ENCODE measurements around the gene SLMAP.

The SLMAP gene, protein sequence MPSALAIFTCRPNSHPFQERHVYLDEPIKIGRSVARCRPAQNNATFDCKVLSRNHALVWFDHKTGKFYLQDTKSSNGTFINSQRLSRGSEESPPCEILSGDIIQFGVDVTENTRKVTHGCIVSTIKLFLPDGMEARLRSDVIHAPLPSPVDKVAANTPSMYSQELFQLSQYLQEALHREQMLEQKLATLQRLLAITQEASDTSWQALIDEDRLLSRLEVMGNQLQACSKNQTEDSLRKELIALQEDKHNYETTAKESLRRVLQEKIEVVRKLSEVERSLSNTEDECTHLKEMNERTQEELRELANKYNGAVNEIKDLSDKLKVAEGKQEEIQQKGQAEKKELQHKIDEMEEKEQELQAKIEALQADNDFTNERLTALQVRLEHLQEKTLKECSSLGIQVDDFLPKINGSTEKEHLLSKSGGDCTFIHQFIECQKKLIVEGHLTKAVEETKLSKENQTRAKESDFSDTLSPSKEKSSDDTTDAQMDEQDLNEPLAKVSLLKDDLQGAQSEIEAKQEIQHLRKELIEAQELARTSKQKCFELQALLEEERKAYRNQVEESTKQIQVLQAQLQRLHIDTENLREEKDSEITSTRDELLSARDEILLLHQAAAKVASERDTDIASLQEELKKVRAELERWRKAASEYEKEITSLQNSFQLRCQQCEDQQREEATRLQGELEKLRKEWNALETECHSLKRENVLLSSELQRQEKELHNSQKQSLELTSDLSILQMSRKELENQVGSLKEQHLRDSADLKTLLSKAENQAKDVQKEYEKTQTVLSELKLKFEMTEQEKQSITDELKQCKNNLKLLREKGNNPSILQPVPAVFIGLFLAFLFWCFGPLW

DNA sequence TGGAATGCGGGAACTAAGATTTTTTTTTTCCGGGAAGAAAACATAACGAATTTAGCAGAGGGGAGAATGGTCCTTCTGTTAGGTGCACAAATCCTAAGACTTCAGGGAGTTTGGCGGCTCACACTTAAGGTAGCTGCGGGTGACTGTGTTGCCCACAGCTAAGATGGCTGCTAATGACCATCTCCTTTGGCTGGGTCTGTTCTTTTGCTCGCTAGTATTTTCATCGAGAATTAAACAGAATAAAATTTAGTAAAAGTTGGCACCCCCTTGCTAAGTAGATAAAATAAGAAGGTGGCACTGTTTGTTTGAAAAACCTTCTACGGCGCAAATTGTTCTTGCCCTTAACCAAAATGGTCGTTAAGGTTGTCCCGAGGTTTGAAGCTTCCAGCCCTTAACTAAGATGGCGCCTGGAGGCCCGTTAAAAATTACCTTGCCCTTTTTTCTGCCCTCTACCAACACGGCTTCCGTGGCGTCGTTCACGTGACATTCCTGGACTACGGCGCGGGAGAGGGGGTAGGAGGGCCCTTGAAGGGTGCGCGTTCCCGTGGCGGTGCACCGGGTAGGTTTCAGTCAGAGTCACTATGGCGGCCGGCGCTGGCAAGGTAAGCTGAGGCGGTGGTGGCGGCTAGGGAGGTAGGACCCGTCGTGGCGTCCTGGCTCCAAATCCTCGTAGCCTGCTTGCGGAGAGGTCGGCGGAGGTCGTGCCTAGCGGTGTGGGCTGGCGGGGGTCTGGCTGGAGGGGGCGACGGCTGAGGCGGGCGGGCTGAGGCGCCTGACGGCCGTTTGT is at the start of gene SLMAP:
Gene SLMAP (plus strand): TSS at position 569 of the 787 bp plus-strand sequence. CDS start 1,343 bp downstream, outside the sequence.
- peak; percentile 95 for DNase-seq (ENCODE audit: low spot score)

DNA sequence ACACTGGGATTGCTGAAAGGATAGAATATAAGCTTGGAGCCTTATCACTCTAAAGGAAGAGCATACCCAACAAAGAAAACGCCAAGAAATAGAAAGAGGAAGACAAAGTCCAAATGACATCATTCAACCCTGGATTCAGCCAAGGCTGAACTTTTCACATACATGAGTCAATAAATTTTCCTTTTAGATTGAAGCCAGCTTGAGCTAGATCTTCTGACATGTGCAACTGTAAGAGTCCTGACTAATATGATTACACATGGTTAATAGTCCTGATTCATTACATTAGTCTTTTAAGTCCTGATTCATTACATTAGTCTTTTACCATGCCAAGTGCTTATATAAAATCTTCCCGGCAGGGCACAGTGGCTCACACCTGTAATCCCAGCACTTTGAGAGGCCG is 49.6 kb upstream of the SLMAP start:
- DNase-seq (ENCODE audit: low spot score) = no peak

DNA sequence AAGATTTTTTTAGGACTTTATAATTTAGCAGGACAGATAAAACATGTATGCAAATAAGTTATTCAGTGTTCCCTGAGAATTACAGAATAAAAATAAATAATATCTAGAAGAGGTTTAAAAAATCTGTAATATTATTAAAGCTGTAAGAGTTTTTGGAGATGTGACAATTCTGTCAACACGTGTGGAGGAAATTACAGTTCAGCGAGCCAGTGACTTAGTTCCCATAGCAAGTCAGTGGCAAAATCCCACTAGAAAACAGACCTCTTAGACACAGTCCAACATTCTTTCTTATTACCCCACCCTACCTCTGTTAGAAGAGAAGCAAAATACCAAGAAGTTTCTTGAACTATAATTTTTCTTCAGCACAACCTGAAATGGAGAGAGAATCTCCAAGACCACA is 47.1 kb upstream of the SLMAP start:
- DNase-seq (ENCODE audit: low spot score) = no peak

DNA sequence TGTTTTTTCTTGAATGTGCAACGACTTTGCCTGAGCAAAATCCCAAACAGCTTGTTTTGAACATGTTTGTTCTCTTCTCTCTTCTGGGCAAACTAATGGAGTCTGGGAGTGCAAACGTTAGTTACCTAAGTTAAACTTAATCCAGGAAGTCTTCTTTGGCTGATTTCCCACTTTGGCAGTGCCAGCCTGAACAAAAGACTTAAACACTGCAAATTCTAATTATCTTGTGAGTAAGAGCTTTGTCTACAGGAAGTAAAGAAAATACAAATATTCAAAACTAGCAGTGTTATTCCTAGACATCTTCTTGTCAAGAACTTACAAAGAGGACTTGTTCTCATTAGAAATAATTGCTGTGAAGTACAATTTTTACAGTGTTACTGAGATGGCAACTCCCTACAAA is 46.5 kb upstream of the SLMAP start:
- no peak for DNase-seq (ENCODE audit: low spot score)

DNA sequence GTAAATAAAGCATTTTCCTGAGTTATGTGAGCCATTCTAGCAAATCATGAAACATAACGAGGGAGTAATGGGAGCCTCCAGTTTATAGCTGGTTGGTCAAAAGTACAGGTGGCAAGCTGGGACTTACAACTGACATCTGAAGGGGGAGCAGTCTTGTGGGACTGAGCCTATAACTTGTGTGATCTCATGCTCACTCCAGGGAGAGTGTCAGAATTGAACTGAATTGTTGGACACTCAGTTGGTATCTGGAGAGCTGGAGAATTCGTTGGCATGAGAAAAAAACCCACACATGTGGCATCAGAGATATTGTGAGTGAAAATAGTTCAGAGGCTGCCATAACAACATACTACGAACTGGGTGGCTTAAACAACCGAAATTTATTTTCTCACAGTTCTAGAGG is 40.4 kb upstream of the SLMAP start:
- no peak for DNase-seq (ENCODE audit: low spot score)

DNA sequence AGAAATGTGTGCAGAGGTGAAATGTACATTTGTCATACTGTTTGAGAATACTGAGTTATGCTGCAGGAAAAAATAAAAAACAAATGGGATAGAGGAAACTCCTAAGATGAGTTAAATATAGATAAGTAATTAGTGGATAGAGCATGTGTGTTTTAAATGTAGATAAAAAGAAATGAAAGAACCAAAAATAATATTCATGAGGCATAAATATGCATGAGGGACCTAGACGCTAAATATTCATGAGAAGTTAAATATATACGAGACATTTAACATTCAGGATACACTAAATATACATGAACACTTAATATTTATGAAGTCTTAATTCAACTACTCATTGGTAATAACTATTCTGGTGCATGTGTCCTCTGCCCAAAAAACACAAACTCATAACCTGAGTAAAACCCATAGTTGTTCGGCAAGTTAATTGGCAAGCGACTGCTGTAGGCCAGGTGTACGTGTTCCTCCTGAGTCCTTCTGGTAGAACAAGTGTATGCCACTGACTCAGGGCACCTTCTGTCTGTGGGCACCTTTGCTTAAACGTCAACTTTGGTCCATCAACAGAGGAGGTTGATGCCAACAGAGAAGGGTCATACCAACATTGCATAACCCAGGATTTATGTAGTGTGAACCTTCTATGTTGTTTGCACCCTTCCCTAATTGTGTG is 38.8 kb upstream of the SLMAP start:
- DNase-seq (ENCODE audit: low spot score) = no peak

DNA sequence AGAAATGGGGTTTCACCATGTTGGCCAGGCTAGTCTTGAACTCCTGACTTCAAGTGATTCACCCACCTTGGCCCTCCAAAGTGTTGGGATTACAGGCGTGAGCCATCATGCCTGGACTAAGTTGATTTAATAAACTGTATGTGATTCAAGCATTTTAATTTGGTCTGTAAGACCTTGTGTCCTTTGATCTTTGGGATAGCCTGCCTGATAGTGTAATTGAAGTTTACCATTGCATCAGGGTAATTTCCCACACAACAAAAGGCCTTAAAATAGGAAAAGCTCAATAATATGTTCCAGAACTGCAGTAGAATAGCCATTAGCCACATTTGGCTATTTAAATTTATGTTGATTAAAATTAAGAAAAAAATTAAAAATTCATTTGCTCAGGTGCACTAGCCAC is 38.0 kb upstream of the SLMAP start:
- DNase-seq (ENCODE audit: low spot score) = no peak

DNA sequence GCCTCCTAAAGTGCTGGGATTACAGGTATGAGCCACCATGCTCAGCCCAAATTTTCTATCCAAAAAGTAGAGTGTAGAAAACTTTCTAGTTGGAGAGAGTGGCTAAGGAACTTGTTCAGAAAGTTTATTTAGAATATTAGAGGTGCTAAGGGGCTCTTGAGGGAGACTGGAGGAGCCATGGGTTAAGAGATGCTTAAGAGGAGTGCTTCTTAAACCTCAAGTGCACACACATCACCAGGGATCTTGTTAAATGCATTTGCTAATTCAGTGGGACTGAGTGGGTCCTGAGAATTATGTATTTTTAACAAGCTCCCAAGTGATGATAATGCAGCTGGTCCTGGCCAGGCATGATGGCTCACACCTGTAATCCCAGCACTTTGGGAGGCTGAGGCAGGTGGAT is 29.7 kb upstream of the SLMAP start:
- no peak for DNase-seq (ENCODE audit: low spot score)

DNA sequence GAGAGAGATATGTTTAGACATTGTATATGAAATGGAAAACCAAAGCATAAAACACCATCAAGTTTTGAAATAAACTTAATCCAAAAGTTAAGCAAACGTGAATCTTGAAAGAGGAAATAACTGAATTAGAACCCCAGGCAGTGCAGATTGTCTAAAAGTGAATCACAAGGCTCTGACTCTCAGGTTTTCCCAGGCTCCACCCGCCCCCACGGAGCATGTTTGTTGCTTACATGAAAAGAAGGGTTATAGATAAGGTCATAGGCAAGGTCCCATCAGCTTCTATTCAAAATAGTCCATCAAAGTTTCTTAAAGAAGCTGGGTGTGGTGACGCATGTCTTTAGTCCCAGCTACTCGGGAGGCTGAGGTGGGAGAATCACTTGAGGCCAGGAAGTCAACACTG is 29.0 kb upstream of the SLMAP start:
- DNase-seq (ENCODE audit: low spot score) = no peak

DNA sequence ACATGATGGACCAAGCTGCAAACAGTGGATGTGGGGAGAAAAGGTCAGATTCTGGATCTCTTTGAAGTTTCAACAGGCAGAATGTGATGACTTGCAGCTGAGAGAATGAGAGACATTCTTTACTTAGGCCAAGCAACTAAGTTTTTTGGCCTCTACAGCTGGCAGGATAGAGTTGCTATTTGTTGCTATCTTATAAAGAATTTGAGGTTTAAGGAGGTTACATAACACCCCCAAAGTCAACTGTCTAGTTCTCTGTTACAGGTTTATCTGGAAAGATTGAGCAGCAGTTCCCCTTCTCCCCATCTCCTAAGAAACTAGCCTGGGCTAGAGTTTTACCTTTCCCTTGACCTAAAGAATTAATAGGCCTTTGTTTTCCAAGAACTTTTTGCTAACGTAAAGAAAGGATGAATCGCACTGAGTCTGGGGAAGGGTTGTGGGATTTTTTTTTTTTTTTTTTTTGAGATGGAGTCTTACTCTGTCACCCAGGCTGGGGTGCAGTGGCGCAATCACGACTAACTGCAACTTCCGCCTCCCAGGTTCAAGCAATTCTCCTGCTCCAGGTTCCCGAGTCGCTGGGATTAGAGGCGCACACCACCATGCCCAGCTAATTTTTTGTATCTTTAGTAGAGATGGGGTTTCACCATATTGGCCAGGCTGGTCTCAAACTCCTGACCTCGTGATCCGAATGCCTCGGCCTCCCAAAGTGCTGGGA is 26.6 kb upstream of the SLMAP start:
- DNase-seq (ENCODE audit: low spot score) = no peak

DNA sequence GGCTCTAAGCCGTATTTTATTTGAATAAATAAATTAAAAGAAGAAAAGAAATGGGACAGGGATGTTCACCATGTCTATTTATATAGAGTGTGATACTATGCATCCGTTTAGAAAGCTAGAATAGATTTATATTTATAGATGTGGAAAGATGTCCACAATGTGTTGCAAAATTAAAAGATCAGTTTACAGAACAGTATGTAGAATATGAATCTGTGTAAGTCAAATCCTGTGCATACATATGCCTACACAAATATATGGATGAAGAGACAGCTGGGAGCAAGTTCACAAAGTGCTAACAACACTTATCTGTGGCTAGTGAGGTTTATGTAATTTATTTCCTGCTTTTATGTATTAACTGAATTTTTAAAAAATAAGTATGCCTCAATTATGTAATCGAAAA is 25.4 kb upstream of the SLMAP start:
- no peak for DNase-seq (ENCODE audit: low spot score)

DNA sequence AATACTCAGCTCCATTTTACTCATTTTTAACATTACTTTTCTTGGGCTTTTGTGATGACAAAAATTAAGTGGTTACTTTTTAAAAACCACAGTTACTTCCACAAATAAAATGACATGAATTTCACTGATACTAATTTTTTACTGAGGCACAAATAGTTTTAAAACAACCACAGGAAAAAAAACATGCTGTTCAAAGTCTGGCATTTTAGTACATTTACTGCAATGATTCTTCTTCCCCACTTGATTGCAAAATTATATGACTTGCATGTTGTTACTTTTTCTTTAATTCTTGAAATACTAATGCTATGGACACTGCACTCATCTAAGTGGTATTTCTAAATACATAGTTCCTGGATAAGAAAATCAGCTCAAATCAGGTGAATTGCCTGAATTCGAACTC is 24.8 kb upstream of the SLMAP start:
- DNase-seq (ENCODE audit: low spot score) = no peak

DNA sequence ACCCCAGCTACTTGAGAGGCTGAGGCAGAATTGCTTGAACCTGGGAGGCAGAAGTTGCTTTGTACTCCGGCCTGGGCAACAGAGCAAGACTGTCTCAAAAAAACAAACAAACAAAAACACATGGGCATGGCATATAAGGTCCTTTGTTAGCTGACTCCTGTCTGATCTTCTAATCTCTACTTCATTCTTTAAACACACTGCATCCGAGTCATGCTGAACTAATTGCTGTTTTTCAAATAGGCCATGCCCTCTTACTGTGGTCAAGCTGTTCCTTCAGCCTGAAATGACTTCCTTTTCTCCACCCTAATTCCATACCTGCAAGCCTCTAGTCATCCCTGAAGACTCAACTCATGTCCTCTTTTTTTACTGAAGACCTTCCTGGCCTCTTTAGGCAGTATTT is 22.3 kb upstream of the SLMAP start:
- DNase-seq (ENCODE audit: low spot score) = no peak

DNA sequence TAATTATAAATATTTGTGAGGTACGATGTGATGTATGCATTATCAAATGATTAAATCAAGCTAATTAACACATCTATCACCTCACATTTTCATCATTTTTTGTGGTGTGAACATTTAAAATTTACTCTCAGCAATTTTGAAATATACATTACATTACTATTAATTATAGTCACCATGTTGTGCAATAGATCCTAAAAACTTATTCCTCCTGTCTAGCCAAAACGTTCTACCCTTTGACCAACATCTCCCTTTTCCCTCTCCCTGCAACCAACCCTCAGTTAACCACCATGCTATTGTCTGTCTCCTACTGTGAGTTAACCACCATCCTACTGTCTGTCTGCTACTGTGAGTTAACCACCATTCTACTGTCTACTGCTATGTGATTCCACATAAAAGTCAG is 20.7 kb upstream of the SLMAP start:
- DNase-seq (ENCODE audit: low spot score) = no peak

DNA sequence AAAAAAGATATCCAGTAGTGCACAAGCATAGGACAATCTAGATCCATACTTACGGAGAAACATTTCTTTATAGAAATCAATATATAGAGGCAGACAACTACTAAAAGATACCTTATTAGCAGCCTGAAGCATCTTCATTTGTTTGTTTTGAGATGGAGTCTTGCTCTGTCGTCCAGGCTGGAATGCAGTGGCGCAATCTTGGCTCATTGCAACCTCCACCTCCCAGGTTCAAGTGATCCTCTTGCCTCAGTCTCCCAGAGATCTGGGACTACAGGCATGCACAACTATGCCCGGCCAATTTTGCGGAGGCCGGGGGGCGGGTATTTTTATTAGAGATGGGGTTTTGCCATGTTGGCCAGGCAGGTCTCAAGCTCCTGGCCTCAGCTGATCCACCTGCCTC is 18.3 kb upstream of the SLMAP start:
- DNase-seq (ENCODE audit: low spot score) = no peak

DNA sequence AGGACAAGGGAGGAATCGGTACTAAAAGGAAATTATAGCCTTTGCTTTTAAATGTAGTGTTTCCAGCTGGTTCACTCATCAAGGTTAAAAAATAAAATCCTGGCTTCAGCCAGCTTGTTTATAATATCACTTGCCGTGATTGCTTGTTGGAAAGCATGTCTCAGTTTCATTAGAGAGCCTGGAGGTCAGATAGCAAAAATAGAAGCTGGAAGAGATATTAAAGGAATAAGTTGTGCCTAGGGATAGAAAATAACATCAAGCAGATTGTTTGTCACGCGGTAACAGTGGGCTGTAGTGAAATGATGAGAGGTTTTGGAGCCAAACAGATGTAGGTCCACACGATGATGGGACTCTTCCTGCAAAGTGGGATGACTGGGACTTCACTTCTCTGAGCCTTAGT is 17.7 kb upstream of the SLMAP start:
- DNase-seq (ENCODE audit: low spot score) = no peak

DNA sequence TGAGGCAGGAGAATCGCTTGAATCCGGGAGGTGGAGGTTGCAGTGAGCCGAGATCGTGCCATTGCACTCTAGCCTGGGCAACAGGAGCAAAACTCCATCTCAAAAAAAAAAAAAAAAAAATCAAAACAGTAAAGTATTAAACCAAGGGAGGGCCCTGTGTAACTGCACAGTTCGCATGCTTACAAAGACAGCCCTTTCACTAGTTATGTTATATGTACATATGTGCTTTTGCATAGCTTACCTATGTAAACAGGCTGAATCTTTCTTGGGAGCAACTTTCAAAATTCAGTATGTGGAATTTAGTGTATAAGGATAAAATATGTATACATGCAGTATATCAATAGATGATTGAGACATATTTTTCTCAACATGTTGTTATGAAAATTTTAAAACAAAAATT is 16.1 kb upstream of the SLMAP start:
- no peak for DNase-seq (ENCODE audit: low spot score)

DNA sequence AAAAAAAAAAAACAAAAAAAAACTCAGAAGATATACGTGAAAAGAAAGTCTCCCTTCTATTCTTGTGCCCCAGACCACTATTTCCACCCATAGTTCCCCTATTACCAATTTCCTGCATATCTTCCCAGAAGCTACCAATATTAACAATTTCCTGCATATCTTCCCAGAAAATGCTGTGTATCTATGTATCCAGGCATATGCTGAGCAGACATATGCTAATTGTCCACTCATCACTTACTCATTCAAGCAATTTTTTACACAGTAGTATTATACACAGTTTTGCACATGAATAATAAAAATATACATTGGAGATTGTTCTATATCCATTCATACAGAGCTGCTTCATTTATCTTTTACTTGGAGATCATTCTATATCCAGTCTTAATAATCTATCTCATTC is 12.6 kb upstream of the SLMAP start:
- DNase-seq (ENCODE audit: low spot score) = no peak

DNA sequence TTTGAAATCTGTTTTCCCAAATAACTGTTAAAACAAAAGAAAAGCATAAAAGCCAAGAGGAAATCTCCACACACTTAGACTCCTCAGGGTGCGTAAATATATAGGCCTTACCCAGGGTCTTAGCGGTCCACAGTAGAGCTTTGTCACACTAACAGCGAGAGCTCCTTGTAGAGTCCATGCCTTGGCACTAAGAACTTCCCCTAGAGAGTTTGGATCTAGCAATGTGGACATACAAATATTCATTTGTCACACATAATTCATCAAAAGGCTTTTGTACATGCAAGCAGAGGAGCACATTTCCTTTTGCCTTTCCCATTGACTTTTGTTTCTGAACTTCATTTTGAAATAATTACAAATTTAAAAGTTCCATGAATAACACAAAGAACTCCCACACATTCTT is 11.0 kb upstream of the SLMAP start:
- DNase-seq (ENCODE audit: low spot score) = no peak

DNA sequence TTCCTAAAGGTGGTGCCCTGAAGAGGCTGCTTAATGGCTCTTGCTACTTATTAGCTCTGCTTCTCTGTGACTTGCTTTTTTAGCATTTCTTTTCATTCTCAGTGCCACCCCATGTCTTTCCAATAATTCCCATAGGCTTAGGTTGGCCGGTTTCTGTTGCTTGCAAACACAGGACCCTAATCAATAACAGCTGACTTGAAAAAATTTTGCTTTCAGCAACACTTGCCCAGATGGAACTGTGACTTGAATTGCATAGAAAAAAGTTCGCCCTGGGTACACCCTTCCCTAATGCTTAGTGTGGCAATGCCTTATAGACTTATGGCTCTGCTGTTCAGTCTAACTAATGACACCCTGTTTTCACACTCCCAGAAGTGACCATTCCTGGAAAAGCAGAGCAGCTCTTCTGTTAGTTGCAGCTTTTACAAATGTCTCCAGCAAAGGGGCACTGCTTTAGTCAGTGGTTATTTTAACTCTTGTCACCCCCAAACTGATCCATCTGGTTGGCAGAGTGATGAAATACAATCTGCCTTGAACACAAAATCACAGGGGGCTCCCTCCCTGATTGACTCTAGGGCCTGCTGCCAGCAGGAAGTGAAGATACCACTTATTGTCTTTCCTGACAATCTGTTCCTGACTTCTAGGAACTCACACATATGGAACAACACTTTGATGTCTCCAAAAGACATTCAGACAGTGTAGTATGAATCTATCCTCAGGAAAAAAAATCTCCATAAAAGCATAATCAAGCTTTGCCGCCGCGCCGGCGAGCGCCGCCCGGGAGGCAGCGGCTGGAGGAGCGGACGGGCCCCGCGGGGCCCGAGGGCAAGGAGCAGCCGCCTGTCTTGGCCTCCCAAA is 9.7 kb upstream of the SLMAP start:
- DNase-seq (ENCODE audit: low spot score) = no peak

DNA sequence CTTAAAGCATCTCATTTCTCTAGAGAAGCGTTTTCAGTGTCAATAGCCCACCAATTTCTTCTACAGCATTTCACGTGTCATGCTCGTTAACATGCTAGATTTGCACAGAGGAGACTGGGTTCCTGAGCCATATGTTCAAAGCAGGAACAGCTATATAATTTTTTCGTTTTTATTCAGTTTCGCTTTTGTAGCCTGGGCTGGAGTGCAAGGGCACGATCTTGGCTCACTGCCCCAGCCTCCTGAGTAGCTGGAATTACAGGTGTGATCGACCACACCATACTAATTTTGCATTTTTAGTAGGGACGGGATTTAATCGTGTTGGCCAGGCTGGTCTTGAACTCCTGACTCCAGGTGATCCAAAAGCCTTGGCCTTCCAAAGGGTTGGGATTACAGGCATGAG is 6.6 kb upstream of the SLMAP start:
- DNase-seq (ENCODE audit: low spot score) = no peak

Data from hematopoietic multipotent progenitor cell treated with erythropoietin and hydrocortisone succinate and interleukin-3 and kit ligand, for 17 days (in vitro differentiated cells).